NCI-H1694 (cell line): ENCODE data around the gene SMYD5.

Source experiments
- DNase-seq: peaks from one replicate; lab custom pipeline; 2025; lab: John Stamatoyannopoulos, UW

SMYD5 gene

GRCh38 chr2:73239776-73240175 lies 25.7 kb downstream of the SMYD5 start:
- DNase-seq, result no peak

- peak; percentile 49 for DNase-seq
Measured at GRCh38 chr2:73243884-73244570, 30.0 kb downstream of the SMYD5 start.

- DNase-seq, result no peak
Measured at GRCh38 chr2:73244580-73244979, 30.5 kb downstream of the SMYD5 start.

- DNase-seq, result no peak
Measured at GRCh38 chr2:73246850-73247249, 32.8 kb downstream of the SMYD5 start.

GRCh38 chr2:73249636-73250035 lies 35.6 kb downstream of the SMYD5 start:
- no peak for DNase-seq

GRCh38 chr2:73250872-73251846 lies 37.1 kb downstream of the SMYD5 start:
- no peak for DNase-seq

GRCh38 chr2:73252238-73253027 lies 38.4 kb downstream of the SMYD5 start:
- no peak for DNase-seq

- DNase-seq, result no peak
Measured at GRCh38 chr2:73253400-73253799, 39.4 kb downstream of the SMYD5 start.

GRCh38 chr2:73253901-73254300 lies 39.9 kb downstream of the SMYD5 start:
- no peak for DNase-seq

GRCh38 chr2:73254343-73255006 lies 40.4 kb downstream of the SMYD5 start:
- no peak for DNase-seq

- DNase-seq, result no peak
Measured at GRCh38 chr2:73255007-73255644, 41.1 kb downstream of the SMYD5 start.

GRCh38 chr2:73255907-73256617 lies 42.0 kb downstream of the SMYD5 start:
- no peak for DNase-seq

GRCh38 chr2:73256618-73256922 lies 42.5 kb downstream of the SMYD5 start:
- no peak for DNase-seq

GRCh38 chr2:73257021-73257420 lies 43.0 kb downstream of the SMYD5 start:
- no peak for DNase-seq

GRCh38 chr2:73257425-73258125 lies 43.5 kb downstream of the SMYD5 start:
- DNase-seq, result no peak

- no peak for DNase-seq
Measured at GRCh38 chr2:73258186-73258912, 44.3 kb downstream of the SMYD5 start.

- DNase-seq, result no peak
Measured at GRCh38 chr2:73258913-73259215, 44.8 kb downstream of the SMYD5 start.

GRCh38 chr2:73259276-73259675 lies 45.2 kb downstream of the SMYD5 start:
- no peak for DNase-seq

GRCh38 chr2:73259704-73260337 lies 45.8 kb downstream of the SMYD5 start:
- no peak for DNase-seq
